Uterine smooth muscle cell (primary cell): Measurements from ENCODE around the gene RNF121. TPM values are rescaled to one million over a fixed set of nuclear protein-coding genes. Genes with fewer than 3 reads are reported as not detected.

Experiments used
- total RNA-seq: library from RNA; depleted of rRNA; stranded (reverse); fragments of >200 nt; gene quantifications from 2 replicates; pipeline ENCODE4 v1.2.3, GENCODE V29; 2014

RNF121 gene
- 27.4 and 39.6 TPM in 2 replicates for total RNA-seq

GRCh38 chr11:71928737-71929443, at the start of gene RNF121:
Gene RNF121 (plus strand): TSS chr11:71929046. CDS start chr11:71929062, 16 bp downstream.

GRCh38 chr11:71927820-71928736, 768 bp upstream of the RNF121 start, which contains the start of gene XNDC1N:
Gene XNDC1N (minus strand): TSS chr11:71928594. CDS start chr11:71923353, 5,241 bp downstream.

DNA sequence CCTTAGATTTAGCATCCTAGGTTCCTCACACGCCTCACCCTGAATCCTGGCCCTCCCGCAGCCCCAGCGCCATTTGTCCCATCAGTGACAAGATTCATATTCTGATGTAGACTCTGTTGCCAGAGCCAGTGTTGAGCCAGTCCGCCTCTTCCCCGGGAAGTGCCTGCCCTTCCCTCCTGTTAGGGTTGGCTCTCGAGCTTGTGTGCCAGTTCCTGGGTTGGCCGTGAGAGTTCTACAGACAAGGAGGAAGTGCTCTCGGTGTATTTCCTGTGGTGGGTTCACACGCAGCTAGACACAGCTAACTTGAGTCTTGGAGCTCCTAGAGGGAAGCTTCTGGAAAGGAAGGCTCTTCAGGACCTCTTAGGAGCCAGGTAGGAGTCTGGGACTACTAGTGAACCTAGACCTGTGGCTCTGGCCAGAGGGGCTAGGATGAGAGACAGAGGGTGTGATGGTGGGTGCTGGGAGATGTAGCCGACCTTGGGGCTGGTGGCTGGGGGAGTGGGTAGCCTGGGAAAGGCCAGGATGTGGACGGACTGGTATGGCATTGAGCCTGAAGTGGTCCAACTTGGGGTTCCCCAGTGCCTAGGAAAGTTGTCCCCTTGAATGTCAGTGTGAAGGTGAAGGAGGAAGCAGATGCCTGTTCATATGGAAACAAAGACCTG, 69.9 kb downstream of the RNF121 start, which contains the start of gene IL18BP:
Gene IL18BP (plus strand): TSS at position 261 of the 662 bp plus-strand sequence. CDS start 1,076 bp downstream, outside the sequence.

Other genes starting within 250 kb of the RNF121 start
- not detected in 2 replicates for gene DEFB108B, start 95.8 kb upstream of the RNF121 start, total RNA-seq
- gene DEFB131B, start 50.6 kb upstream of the RNF121 start, total RNA-seq: not detected in 2 replicates
- gene XNDC1N, start 452 bp upstream of the RNF121 start, total RNA-seq: 8.1 and 10.1 TPM in 2 replicates
- gene IL18BP, start 69.9 kb downstream of the RNF121 start, total RNA-seq: 1.9 and 2.0 TPM in 2 replicates
- gene NUMA1, start 151.5 kb downstream of the RNF121 start, total RNA-seq: 170 and 206 TPM in 2 replicates
- gene LRRC51, start 151.8 kb downstream of the RNF121 start, total RNA-seq: 2.5 and 5.3 TPM in 2 replicates
- 105 and 127 TPM in 2 replicates for gene LAMTOR1, start 174.3 kb downstream of the RNF121 start, total RNA-seq
- not detected in 2 replicates for gene TOMT, start 176.9 kb downstream of the RNF121 start, total RNA-seq
- 29.9 and 49.2 TPM in 2 replicates for gene ANAPC15, start 183.6 kb downstream of the RNF121 start, total RNA-seq
- 3.8 and 11.1 TPM in 2 replicates for gene FOLR3, start 206.7 kb downstream of the RNF121 start, total RNA-seq